ENCODE measurements around the gene ANKRD33B. TPM values are rescaled to one million over a fixed set of nuclear protein-coding genes. Genes with fewer than 3 reads are reported as not detected.

The ANKRD33B gene
- total RNA-seq, 2 donors from 2014 or later = 4.1 to 7.4 TPM

GRCh38 chr5:10623305-10623910 lies 59.5 kb downstream of the ANKRD33B start:
- WGBS = 90% methylated on average over 10 of the region's 10 CpGs
- DNase-seq (ENCODE audit: low spot score) = no peak
- no peaks in the 10 kb centered on the region for H3K27me3 ChIP-seq (replicated peaks; ENCODE audit: insufficient read depth)
- H3K36me3 ChIP-seq = no peaks in the 10 kb centered on the region
- intact Hi-C loops (cut with DNase I) = no loop called here
- no peak for TF ChIP-seq POLR2AphosphoS5 (IDR thresholded peaks at IDR 0.05)
- TF ChIP-seq CTCF (IDR thresholded peaks at IDR 0.05) = no peak
- TF ChIP-seq POLR2A (IDR thresholded peaks at IDR 0.05) = no peak
- peaks cover 9% of the 10 kb centered on the region for H3K4me1 ChIP-seq (replicated peaks)
- H3K4me3 ChIP-seq = no peak overlapping the region
- H3K27ac ChIP-seq = no peak overlapping the region
- H3K9me3 ChIP-seq = no peaks in the 10 kb centered on the region

GRCh38 chr5:10624206-10624605 lies 60.3 kb downstream of the ANKRD33B start:
- TF ChIP-seq CTCF (IDR thresholded peaks at IDR 0.05) (no peak), POLR2AphosphoS5 (IDR thresholded peaks at IDR 0.05) (no peak), POLR2A (IDR thresholded peaks at IDR 0.05) (no peak)
- H3K36me3 ChIP-seq = no peaks in the 10 kb centered on the region
- H3K4me1 ChIP-seq (replicated peaks) = peaks cover 9% of the 10 kb centered on the region
- no peaks in the 10 kb centered on the region for H3K27me3 ChIP-seq (replicated peaks; ENCODE audit: insufficient read depth)
- H3K4me3 ChIP-seq = no peak overlapping the region
- intact Hi-C loops (cut with DNase I) = no loop called here
- DNase-seq (ENCODE audit: low spot score) = no peak
- no peaks in the 10 kb centered on the region for H3K9me3 ChIP-seq
- no peak overlapping the region for H3K27ac ChIP-seq
- 88% methylated on average over 11 of the region's 11 CpGs for WGBS

GRCh38 chr5:10624679-10625078 lies 60.8 kb downstream of the ANKRD33B start:
- TF ChIP-seq POLR2AphosphoS5 (IDR thresholded peaks at IDR 0.05) = no peak
- no peak for TF ChIP-seq POLR2A (IDR thresholded peaks at IDR 0.05)
- no peak for TF ChIP-seq CTCF (IDR thresholded peaks at IDR 0.05)
- intact Hi-C loops (cut with DNase I) = loop anchor here (5.0 kb wide), 2 partner anchors 272 to 337 kb away; partner anchors contain the start of gene MARCHF6
- Histone ChIP-seq H3K4me3 (no peak overlapping the region), H3K27ac (no peak overlapping the region), H3K4me1 (replicated peaks) (peaks cover 9% of the 10 kb centered on the region), H3K9me3 (no peaks in the 10 kb centered on the region), H3K27me3 (replicated peaks; ENCODE audit: insufficient read depth) (no peaks in the 10 kb centered on the region), H3K36me3 (no peaks in the 10 kb centered on the region)
- no peak for DNase-seq (ENCODE audit: low spot score)
- WGBS = 79% methylated on average over 6 of the region's 6 CpGs

- WGBS = 92% methylated on average over 15 of the region's 15 CpGs
- intact Hi-C loops (cut with DNase I) = loop anchor here (5.0 kb wide), 2 partner anchors 274 to 339 kb away; partner anchors contain the start of gene MARCHF6
Observed at GRCh38 chr5:10625700-10626472, 62.0 kb downstream of the ANKRD33B start.

GRCh38 chr5:10626473-10627013 lies 62.7 kb downstream of the ANKRD33B start:
- Histone ChIP-seq H3K27ac (no peak overlapping the region), H3K27me3 (replicated peaks; ENCODE audit: insufficient read depth) (no peaks in the 10 kb centered on the region), H3K36me3 (no peaks in the 10 kb centered on the region), H3K4me1 (replicated peaks) (peaks cover 9% of the 10 kb centered on the region), H3K4me3 (no peak overlapping the region), H3K9me3 (no peaks in the 10 kb centered on the region)
- 77% methylated on average over 12 of the region's 12 CpGs for WGBS
- no peak for DNase-seq (ENCODE audit: low spot score)
- intact Hi-C loops (cut with DNase I) = loop anchor here (1.0 to 5.0 kb wide), 3 partner anchors 62 to 339 kb away; partner anchors contain the start of genes ANKRD33B and MARCHF6
- TF ChIP-seq POLR2A (IDR thresholded peaks at IDR 0.05) (no peak), POLR2AphosphoS5 (IDR thresholded peaks at IDR 0.05) (no peak), CTCF (IDR thresholded peaks at IDR 0.05) (no peak)

More at GRCh38 chr5:10625700-10626472, 62.0 kb downstream of the ANKRD33B start:
- Histone ChIP-seq H3K36me3 (no peaks in the 10 kb centered on the region), H3K27ac (no peak overlapping the region), H3K4me3 (no peak overlapping the region), H3K4me1 (replicated peaks) (peaks cover 9% of the 10 kb centered on the region), H3K9me3 (no peaks in the 10 kb centered on the region), H3K27me3 (replicated peaks; ENCODE audit: insufficient read depth) (no peaks in the 10 kb centered on the region)
- no peak for DNase-seq (ENCODE audit: low spot score)
- TF ChIP-seq POLR2A (IDR thresholded peaks at IDR 0.05) = no peak
